ENCODE results near the gene RFT1.
A peak's percentile ranks its signal among the peaks of the same experiment; 100 is the strongest.
"Not testable (repeated sequence)": the region's sequence is repeated elsewhere in the genome, so short reads cannot be mapped to it uniquely, and the experiment has no call there.

RFT1 gene

DNA sequence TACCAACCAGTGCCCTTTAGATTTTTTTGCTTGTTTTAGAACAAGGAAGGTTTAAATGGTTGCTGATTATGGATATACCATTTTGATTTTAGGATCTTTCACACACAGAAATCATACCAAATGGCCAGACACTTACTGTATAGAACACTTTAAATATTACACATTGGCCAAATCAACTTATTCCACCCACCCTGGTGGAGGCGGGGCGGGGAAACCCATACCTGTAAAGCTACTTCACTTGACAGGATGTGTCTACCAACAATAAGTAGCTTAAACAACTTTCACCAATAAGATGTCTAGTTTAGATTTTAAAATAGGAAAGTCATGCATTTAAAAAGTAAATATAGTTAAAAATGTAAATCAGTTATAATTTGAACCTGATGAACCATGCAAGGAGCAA is 67.3 kb downstream of the RFT1 start:
- TF ChIP-seq, protein P1, sequence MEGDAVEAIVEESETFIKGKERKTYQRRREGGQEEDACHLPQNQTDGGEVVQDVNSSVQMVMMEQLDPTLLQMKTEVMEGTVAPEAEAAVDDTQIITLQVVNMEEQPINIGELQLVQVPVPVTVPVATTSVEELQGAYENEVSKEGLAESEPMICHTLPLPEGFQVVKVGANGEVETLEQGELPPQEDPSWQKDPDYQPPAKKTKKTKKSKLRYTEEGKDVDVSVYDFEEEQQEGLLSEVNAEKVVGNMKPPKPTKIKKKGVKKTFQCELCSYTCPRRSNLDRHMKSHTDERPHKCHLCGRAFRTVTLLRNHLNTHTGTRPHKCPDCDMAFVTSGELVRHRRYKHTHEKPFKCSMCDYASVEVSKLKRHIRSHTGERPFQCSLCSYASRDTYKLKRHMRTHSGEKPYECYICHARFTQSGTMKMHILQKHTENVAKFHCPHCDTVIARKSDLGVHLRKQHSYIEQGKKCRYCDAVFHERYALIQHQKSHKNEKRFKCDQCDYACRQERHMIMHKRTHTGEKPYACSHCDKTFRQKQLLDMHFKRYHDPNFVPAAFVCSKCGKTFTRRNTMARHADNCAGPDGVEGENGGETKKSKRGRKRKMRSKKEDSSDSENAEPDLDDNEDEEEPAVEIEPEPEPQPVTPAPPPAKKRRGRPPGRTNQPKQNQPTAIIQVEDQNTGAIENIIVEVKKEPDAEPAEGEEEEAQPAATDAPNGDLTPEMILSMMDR (IDR thresholded peaks at IDR 0.05) = no peak
- peaks cover 8% of the 10 kb centered on the region for H3K4me1 Mint-ChIP-seq
- no peak overlapping the region for H3K27ac Mint-ChIP-seq
- H3K9me3 Mint-ChIP-seq = no peaks in the 10 kb centered on the region
- no peak overlapping the region for H3K4me3 Mint-ChIP-seq
- no peak for DNase-seq
- H3K27me3 Mint-ChIP-seq (ENCODE audit: low read depth, poor library complexity) = peaks cover 57% of the 10 kb centered on the region
- H3K36me3 Mint-ChIP-seq (ENCODE audit: low read depth) = no peaks in the 10 kb centered on the region

GRCh38 chr3:53056442-53056841 is 73.8 kb downstream of the RFT1 start:
- Mint-ChIP-seq H3K4me3 (no peak overlapping the region), H3K9me3 (no peaks in the 10 kb centered on the region), H3K36me3 (ENCODE audit: low read depth) (no peaks in the 10 kb centered on the region), H3K27ac (no peak overlapping the region), H3K4me1 (no peaks in the 10 kb centered on the region), H3K27me3 (ENCODE audit: low read depth, poor library complexity) (peaks cover 20% of the 10 kb centered on the region)
- DNase-seq = no peak
- TF ChIP-seq, protein P1 (IDR thresholded peaks at IDR 0.05) = no peak

GRCh38 chr3:53054233-53054632 is 76.0 kb downstream of the RFT1 start:
- H3K27ac Mint-ChIP-seq; H3K9me3 Mint-ChIP-seq; H3K36me3 Mint-ChIP-seq (ENCODE audit: low read depth); DNase-seq; H3K4me1 Mint-ChIP-seq; H3K4me3 Mint-ChIP-seq: not testable (repeated sequence)
- peaks cover 17% of the 10 kb centered on the region for H3K27me3 Mint-ChIP-seq (ENCODE audit: low read depth, poor library complexity)

GRCh38 chr3:53051929-53052328 is 78.3 kb downstream of the RFT1 start:
- TF ChIP-seq, protein P1 (IDR thresholded peaks at IDR 0.05) = no peak
- no peaks in the 10 kb centered on the region for H3K9me3 Mint-ChIP-seq
- H3K27me3 Mint-ChIP-seq (ENCODE audit: low read depth, poor library complexity) = peaks cover 34% of the 10 kb centered on the region
- H3K4me1 Mint-ChIP-seq = no peaks in the 10 kb centered on the region
- no peak overlapping the region for H3K4me3 Mint-ChIP-seq
- no peak for DNase-seq
- no peaks in the 10 kb centered on the region for H3K36me3 Mint-ChIP-seq (ENCODE audit: low read depth)
- H3K27ac Mint-ChIP-seq = no peak overlapping the region

DNA sequence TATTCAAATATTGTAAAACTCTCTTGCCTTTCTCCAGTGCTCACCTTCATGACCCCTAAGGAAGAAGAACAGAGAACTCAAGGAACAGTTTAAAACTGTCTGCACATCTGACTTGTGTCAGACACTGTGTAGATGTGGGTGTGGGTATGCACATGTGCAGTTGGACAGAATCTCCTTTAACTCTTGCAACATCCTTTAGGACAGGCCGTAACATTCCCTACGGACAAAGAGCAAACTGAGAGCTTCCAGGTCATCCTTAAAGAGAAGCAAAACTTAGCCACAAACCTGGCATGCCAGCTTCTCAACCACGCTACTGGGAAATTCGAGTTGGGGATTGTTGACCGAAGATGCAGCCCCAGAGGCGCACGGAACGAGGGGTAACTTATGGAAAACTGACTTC is 80.2 kb downstream of the RFT1 start:
- DNase-seq = no peak
- peaks cover 41% of the 10 kb centered on the region for H3K27me3 Mint-ChIP-seq (ENCODE audit: low read depth, poor library complexity)
- TF ChIP-seq, protein P1 (IDR thresholded peaks at IDR 0.05) = no peak
- no peaks in the 10 kb centered on the region for H3K36me3 Mint-ChIP-seq (ENCODE audit: low read depth)
- no peaks in the 10 kb centered on the region for H3K9me3 Mint-ChIP-seq
- no peak overlapping the region for H3K27ac Mint-ChIP-seq
- no peaks in the 10 kb centered on the region for H3K4me1 Mint-ChIP-seq
- no peak overlapping the region for H3K4me3 Mint-ChIP-seq

DNA sequence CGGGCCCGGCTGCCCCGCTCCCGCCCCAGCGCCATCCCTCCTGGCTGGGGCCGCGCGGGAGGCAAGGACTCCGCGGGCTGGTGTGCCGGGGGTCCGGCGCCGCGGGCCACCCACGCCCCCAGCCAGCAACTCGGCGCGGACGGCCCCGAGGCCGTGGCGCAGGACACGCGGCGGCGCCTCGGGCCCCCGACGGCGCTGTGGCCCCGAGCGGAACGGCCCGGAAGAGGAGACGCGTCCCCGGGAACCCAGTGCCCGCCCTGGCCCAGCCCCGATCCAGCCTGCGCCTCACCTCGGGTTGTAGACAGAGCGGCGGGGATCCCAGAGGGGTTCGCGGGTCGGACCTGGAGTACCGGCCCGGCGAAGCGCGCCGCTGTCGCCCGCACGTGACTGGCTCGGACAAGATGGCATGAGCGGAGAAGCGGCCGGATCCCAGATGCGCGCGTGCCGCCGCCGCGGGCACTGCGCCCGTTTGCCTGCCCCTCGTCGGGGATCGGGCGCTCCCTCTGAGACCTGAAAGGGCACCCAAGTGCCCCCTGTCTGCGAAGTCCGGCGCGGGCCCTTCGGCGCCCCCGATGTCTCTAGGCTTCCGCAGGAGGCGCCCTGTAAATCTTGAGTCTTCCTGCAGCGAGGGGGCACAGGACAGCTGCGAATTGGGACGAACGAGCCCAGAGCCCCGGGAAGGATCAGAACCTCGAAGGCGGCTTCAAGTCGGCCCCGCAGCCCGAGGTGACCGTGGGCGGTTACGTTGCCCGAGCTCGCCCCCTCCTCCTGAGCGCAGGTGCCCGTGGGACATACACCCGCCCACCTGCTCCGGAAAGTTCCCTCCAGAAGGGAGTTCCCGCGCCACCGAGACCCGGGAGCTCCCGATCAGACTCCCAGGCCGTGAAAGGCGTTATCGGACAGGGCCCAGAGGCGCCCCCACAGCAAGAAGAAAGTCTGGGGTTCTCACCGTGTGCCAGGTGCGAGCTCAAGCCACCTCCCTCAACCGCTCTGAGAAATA is 83.8 kb downstream of the RFT1 start:
- Mint-ChIP-seq H3K27ac (no peak overlapping the region), H3K27me3 (ENCODE audit: low read depth, poor library complexity) (peaks cover 56% of the 10 kb centered on the region), H3K9me3 (no peaks in the 10 kb centered on the region), H3K4me3 (peak overlapping the region; percentile 84), H3K36me3 (ENCODE audit: low read depth) (no peaks in the 10 kb centered on the region), H3K4me1 (peaks cover 20% of the 10 kb centered on the region)
- TF ChIP-seq, protein P1 (IDR thresholded peaks at IDR 0.05) = no peak
- peak; percentile 59 for DNase-seq

All from nephron progenitor cell (in vitro differentiated cells).